HG02642 (cell line): ENCODE data around the gene ALLC.
"Not testable (repeated sequence)": the region's sequence is repeated elsewhere in the genome, so short reads cannot be mapped to it uniquely, and the experiment has no call there.

ENCODE experiments used
- ATAC-seq: cut with Tn5 transposase; IDR thresholded peaks from one replicate; pipeline ENCODE4 v1.9.1; 2021; ENCODE audit warnings: mild to moderate bottlenecking; ENCODE audit not compliant: unreplicated experiment, poor library complexity

The ALLC gene

GRCh38 chr2:3652896-3653625, 4.9 kb upstream of the ALLC start:
- no peak for ATAC-seq

- ATAC-seq, result no peak
Observed at GRCh38 chr2:3654011-3654410, 4.0 kb upstream of the ALLC start.

- ATAC-seq, result no peak
Observed at GRCh38 chr2:3654531-3655225, 3.3 kb upstream of the ALLC start.

- ATAC-seq, result no peak
Observed at GRCh38 chr2:3655871-3656761, 1.9 kb upstream of the ALLC start.

GRCh38 chr2:3656762-3657721, 958 bp upstream of the ALLC start:
- ATAC-seq, result no peak

GRCh38 chr2:3659447-3660432, 1.7 kb downstream of the ALLC start:
- ATAC-seq, result no peak

- ATAC-seq, result not testable (repeated sequence)
Observed at GRCh38 chr2:3660640-3661039, 2.6 kb downstream of the ALLC start.

- ATAC-seq, result no peak
Observed at GRCh38 chr2:3661149-3661660, 3.2 kb downstream of the ALLC start.

- ATAC-seq, result no peak
Observed at GRCh38 chr2:3662239-3662638, 4.2 kb downstream of the ALLC start.

GRCh38 chr2:3664118-3664517, 6.1 kb downstream of the ALLC start:
- no peak for ATAC-seq

GRCh38 chr2:3664925-3665324, 6.9 kb downstream of the ALLC start:
- ATAC-seq, result no peak

- ATAC-seq, result no peak
Observed at GRCh38 chr2:3665886-3666612, 8.0 kb downstream of the ALLC start.

- ATAC-seq, result no peak
Observed at GRCh38 chr2:3666613-3666975, 8.6 kb downstream of the ALLC start.

GRCh38 chr2:3667151-3667631, 9.2 kb downstream of the ALLC start:
- ATAC-seq, result no peak

GRCh38 chr2:3669656-3670055, 11.7 kb downstream of the ALLC start:
- no peak for ATAC-seq

- ATAC-seq, result no peak
Observed at GRCh38 chr2:3670376-3670775, 12.4 kb downstream of the ALLC start.

- ATAC-seq, result no peak
Observed at GRCh38 chr2:3670941-3671340, 12.9 kb downstream of the ALLC start.
